Karpas-422 (cell line): Measurements from ENCODE around the gene CARMIL1. TPM values are rescaled to one million over a fixed set of nuclear protein-coding genes. Genes with fewer than 3 reads are reported as not detected.

Experiments used
- DNase-seq: peaks from one replicate; pipeline ENCODE4 v3.0.0-alpha.2; 2015
- H2AFZ ChIP-seq: fragments of 200-600 bp; sonication (generic); 2 replicates; pipeline ENCODE4 v1.6.1; 2014; ENCODE audit warnings: antibody characterized with exemption, low read length, mixed read lengths
- H3K27ac ChIP-seq: fragments of 200-600 bp; sonication (generic); 2 replicates; pipeline ENCODE4 v1.5.1; 2014; ENCODE audit warnings: mild to moderate bottlenecking, low read length, moderate library complexity
- H3K27me3 ChIP-seq: fragments of 200-600 bp; sonication (generic); 2 replicates; pipeline ENCODE4 v1.6.1; 2014; ENCODE audit warnings: low read length, mixed read lengths
- H3K36me3 ChIP-seq: fragments of 200-600 bp; sonication (generic); 2 replicates; pipeline ENCODE4 v1.6.1; 2014; ENCODE audit warnings: low read length, mixed read lengths; ENCODE audit not compliant: insufficient read depth
- H3K4me1 ChIP-seq: fragments of 200-600 bp; sonication (generic); 2 replicates; pipeline ENCODE4 v1.6.1; 2014; ENCODE audit warnings: mild to moderate bottlenecking, low read length, mixed read lengths
- H3K4me2 ChIP-seq: fragments of 200-600 bp; sonication (generic); 2 replicates; pipeline ENCODE4 v1.6.1; 2014; ENCODE audit warnings: low read length, low read depth, mild to moderate bottlenecking; ENCODE audit not compliant: poor library complexity, severe bottlenecking
- H3K4me3 ChIP-seq: fragments of 200-600 bp; sonication (generic); 2 replicates; pipeline ENCODE4 v1.5.1; 2014; ENCODE audit warnings: mild to moderate bottlenecking, antibody characterized with exemption, low read length, mixed read lengths
- H3K79me2 ChIP-seq: fragments of 200-600 bp; sonication (generic); 2 replicates; pipeline ENCODE4 v1.6.1; 2014; ENCODE audit warnings: mild to moderate bottlenecking, low read length, mixed read lengths
- H3K9ac ChIP-seq: fragments of 200-600 bp; sonication (generic); 2 replicates; pipeline ENCODE4 v1.6.0; 2014; ENCODE audit warnings: low read length
- H3K9me2 ChIP-seq: fragments of 200-600 bp; sonication (generic), shearing (Covaris generic); replicated peaks from 2 replicates; pipeline ENCODE4 v1.6.0; 2014; ENCODE audit warnings: mild to moderate bottlenecking, low read length, moderate library complexity; ENCODE audit not compliant: insufficient read depth
- H3K9me3 ChIP-seq: fragments of 300-700, 200-600 bp; sonication (generic); 2 replicates; pipeline ENCODE4 v1.6.1; 2014; ENCODE audit warnings: low read length, mixed read lengths
- H4K20me1 ChIP-seq: fragments of 200-600 bp; sonication (generic); 2 replicates; pipeline ENCODE4 v1.6.1; 2014; ENCODE audit warnings: mild to moderate bottlenecking, antibody characterized with exemption, low read length, low read depth; ENCODE audit not compliant: insufficient read depth
- total RNA-seq: library from RNA; depleted of rRNA; stranded (reverse); fragments of >200 nt; shearing (Covaris generic); gene quantifications from 2 replicates; pipeline ENCODE4 v1.2.3, GENCODE V29; 2014; ENCODE audit warnings: low replicate concordance

The CARMIL1 gene
- total RNA-seq, 1 experiment from 2014 or later: 0.04 TPM

GRCh38 chr6:25635886-25636317, 356.7 kb downstream of the CARMIL1 start:
- no peak overlapping the region for H3K4me3 ChIP-seq
- no peaks in the 10 kb centered on the region for H3K4me1 ChIP-seq
- H3K36me3 ChIP-seq: no peaks in the 10 kb centered on the region
- no peak overlapping the region for H3K27ac ChIP-seq
- no peaks in the 10 kb centered on the region for H3K9me3 ChIP-seq
- no peak overlapping the region for H2AFZ ChIP-seq
- no peaks in the 10 kb centered on the region for H4K20me1 ChIP-seq
- no peaks in the 10 kb centered on the region for H3K9me2 ChIP-seq
- H3K27me3 ChIP-seq: no peaks in the 10 kb centered on the region
- H3K79me2 ChIP-seq: no peaks in the 10 kb centered on the region
- no peak overlapping the region for H3K4me2 ChIP-seq
- H3K9ac ChIP-seq: no peak overlapping the region
- DNase-seq: no peak

- Histone ChIP-seq H4K20me1 (no peaks in the 10 kb centered on the region), H3K9me3 (no peaks in the 10 kb centered on the region), H3K27ac (no peak overlapping the region), H3K27me3 (no peaks in the 10 kb centered on the region), H3K9ac (no peak overlapping the region), H3K4me2 (no peak overlapping the region), H2AFZ (no peak overlapping the region), H3K79me2 (no peaks in the 10 kb centered on the region), H3K4me1 (no peaks in the 10 kb centered on the region), H3K36me3 (no peaks in the 10 kb centered on the region), H3K4me3 (no peak overlapping the region), H3K9me2 (no peaks in the 10 kb centered on the region)
- no peak for DNase-seq
These were observed 358.0 kb downstream of the CARMIL1 start for GRCh38 chr6:25637211-25637610.

- Histone ChIP-seq H3K9me3 (no peaks in the 10 kb centered on the region), H4K20me1 (no peaks in the 10 kb centered on the region), H3K9ac (no peak overlapping the region), H3K4me2 (no peak overlapping the region), H3K27me3 (no peaks in the 10 kb centered on the region), H2AFZ (no peak overlapping the region), H3K4me3 (no peak overlapping the region), H3K79me2 (no peaks in the 10 kb centered on the region), H3K36me3 (no peaks in the 10 kb centered on the region), H3K27ac (no peak overlapping the region), H3K9me2 (no peaks in the 10 kb centered on the region), H3K4me1 (no peaks in the 10 kb centered on the region)
- no peak for DNase-seq
These were observed 358.8 kb downstream of the CARMIL1 start for GRCh38 chr6:25637960-25638434.

GRCh38 chr6:25639653-25640052, 360.5 kb downstream of the CARMIL1 start:
- Histone ChIP-seq H3K36me3 (no peaks in the 10 kb centered on the region), H3K4me2 (no peak overlapping the region), H3K4me3 (no peak overlapping the region), H4K20me1 (no peaks in the 10 kb centered on the region), H2AFZ (no peak overlapping the region), H3K9ac (no peak overlapping the region), H3K27me3 (no peaks in the 10 kb centered on the region), H3K27ac (no peak overlapping the region), H3K9me2 (no peaks in the 10 kb centered on the region), H3K4me1 (no peaks in the 10 kb centered on the region), H3K9me3 (no peaks in the 10 kb centered on the region), H3K79me2 (no peaks in the 10 kb centered on the region)
- no peak for DNase-seq

GRCh38 chr6:25640446-25640845, 361.3 kb downstream of the CARMIL1 start:
- no peaks in the 10 kb centered on the region for H3K36me3 ChIP-seq
- H3K9me3 ChIP-seq: no peaks in the 10 kb centered on the region
- H3K4me2 ChIP-seq: no peak overlapping the region
- H3K9me2 ChIP-seq: no peaks in the 10 kb centered on the region
- no peak overlapping the region for H2AFZ ChIP-seq
- no peak overlapping the region for H3K27ac ChIP-seq
- H3K79me2 ChIP-seq: no peaks in the 10 kb centered on the region
- no peak for DNase-seq
- H3K9ac ChIP-seq: no peak overlapping the region
- no peaks in the 10 kb centered on the region for H3K4me1 ChIP-seq
- H4K20me1 ChIP-seq: no peaks in the 10 kb centered on the region
- H3K4me3 ChIP-seq: no peak overlapping the region
- H3K27me3 ChIP-seq: no peaks in the 10 kb centered on the region

- Histone ChIP-seq H2AFZ (no peak overlapping the region), H3K36me3 (no peaks in the 10 kb centered on the region), H3K9ac (no peak overlapping the region), H3K27ac (no peak overlapping the region), H3K4me1 (no peaks in the 10 kb centered on the region), H4K20me1 (no peaks in the 10 kb centered on the region), H3K9me3 (no peaks in the 10 kb centered on the region), H3K4me3 (no peak overlapping the region), H3K9me2 (no peaks in the 10 kb centered on the region), H3K27me3 (no peaks in the 10 kb centered on the region), H3K79me2 (no peaks in the 10 kb centered on the region), H3K4me2 (no peak overlapping the region)
- DNase-seq: no peak
These were observed 361.7 kb downstream of the CARMIL1 start for GRCh38 chr6:25640891-25641290.

- H3K36me3 ChIP-seq: no peaks in the 10 kb centered on the region
- H2AFZ ChIP-seq: no peak overlapping the region
- no peaks in the 10 kb centered on the region for H3K4me1 ChIP-seq
- no peaks in the 10 kb centered on the region for H3K27me3 ChIP-seq
- no peak overlapping the region for H3K4me2 ChIP-seq
- H3K27ac ChIP-seq: no peak overlapping the region
- H3K4me3 ChIP-seq: no peak overlapping the region
- H3K9me3 ChIP-seq: no peaks in the 10 kb centered on the region
- no peak overlapping the region for H3K9ac ChIP-seq
- H4K20me1 ChIP-seq: no peaks in the 10 kb centered on the region
- H3K9me2 ChIP-seq: no peaks in the 10 kb centered on the region
- H3K79me2 ChIP-seq: no peaks in the 10 kb centered on the region
- no peak for DNase-seq
These were observed 362.2 kb downstream of the CARMIL1 start for GRCh38 chr6:25641377-25641776.

GRCh38 chr6:25641940-25642666, 362.9 kb downstream of the CARMIL1 start:
- H3K9ac ChIP-seq: no peak overlapping the region
- H3K4me2 ChIP-seq: no peak overlapping the region

More at GRCh38 chr6:25641940-25642666, 362.9 kb downstream of the CARMIL1 start:
- Histone ChIP-seq H3K27ac (no peak overlapping the region), H3K9me2 (no peaks in the 10 kb centered on the region), H3K4me3 (no peak overlapping the region), H3K27me3 (no peaks in the 10 kb centered on the region), H4K20me1 (no peaks in the 10 kb centered on the region), H3K36me3 (no peaks in the 10 kb centered on the region), H2AFZ (no peak overlapping the region), H3K79me2 (no peaks in the 10 kb centered on the region), H3K9me3 (no peaks in the 10 kb centered on the region), H3K4me1 (no peaks in the 10 kb centered on the region)
- no peak for DNase-seq
